Measurements from ENCODE around the gene MEDAG. TPM values are rescaled to one million over a fixed set of nuclear protein-coding genes. Genes with fewer than 3 reads are reported as not detected.

Gene MEDAG
- total RNA-seq, 1 donor from 2014 or later: not detected

- Histone ChIP-seq H3K79me2 (ENCODE audit: low read depth) (no peaks in the 10 kb centered on the region), H3K9ac (no peak overlapping the region), H3K27me3 (no peaks in the 10 kb centered on the region), H2AFZ (replicated peaks) (no peak overlapping the region), H3K27ac (no peak overlapping the region), H3K4me1 (no peaks in the 10 kb centered on the region), H3K9me3 (ENCODE audit: low read depth) (no peaks in the 10 kb centered on the region), H4K20me1 (ENCODE audit: low read depth) (no peaks in the 10 kb centered on the region), H3K36me3 (no peaks in the 10 kb centered on the region), H3K4me2 (no peak overlapping the region), H3K4me3 (no peak overlapping the region), H3F3A (ENCODE audit: low read depth) (no peaks in the 10 kb centered on the region)
- Mint-ChIP-seq H3K9me3 (peaks cover 7% of the 10 kb centered on the region), H3K36me3 (peaks cover 1% of the 10 kb centered on the region), H3K27ac (no peak overlapping the region), H3K4me3 (no peak overlapping the region), H3K27me3 (ENCODE audit: insufficient read depth, low read depth) (peaks cover 2% of the 10 kb centered on the region), H3K4me1 (peaks cover 5% of the 10 kb centered on the region)
- no peak for TF ChIP-seq EZH2phosphoT487 (IDR thresholded peaks at IDR 0.05)
- TF ChIP-seq EZH2 (IDR thresholded peaks at IDR 0.05): no peak
- TF ChIP-seq, protein P1, sequence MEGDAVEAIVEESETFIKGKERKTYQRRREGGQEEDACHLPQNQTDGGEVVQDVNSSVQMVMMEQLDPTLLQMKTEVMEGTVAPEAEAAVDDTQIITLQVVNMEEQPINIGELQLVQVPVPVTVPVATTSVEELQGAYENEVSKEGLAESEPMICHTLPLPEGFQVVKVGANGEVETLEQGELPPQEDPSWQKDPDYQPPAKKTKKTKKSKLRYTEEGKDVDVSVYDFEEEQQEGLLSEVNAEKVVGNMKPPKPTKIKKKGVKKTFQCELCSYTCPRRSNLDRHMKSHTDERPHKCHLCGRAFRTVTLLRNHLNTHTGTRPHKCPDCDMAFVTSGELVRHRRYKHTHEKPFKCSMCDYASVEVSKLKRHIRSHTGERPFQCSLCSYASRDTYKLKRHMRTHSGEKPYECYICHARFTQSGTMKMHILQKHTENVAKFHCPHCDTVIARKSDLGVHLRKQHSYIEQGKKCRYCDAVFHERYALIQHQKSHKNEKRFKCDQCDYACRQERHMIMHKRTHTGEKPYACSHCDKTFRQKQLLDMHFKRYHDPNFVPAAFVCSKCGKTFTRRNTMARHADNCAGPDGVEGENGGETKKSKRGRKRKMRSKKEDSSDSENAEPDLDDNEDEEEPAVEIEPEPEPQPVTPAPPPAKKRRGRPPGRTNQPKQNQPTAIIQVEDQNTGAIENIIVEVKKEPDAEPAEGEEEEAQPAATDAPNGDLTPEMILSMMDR (IDR thresholded peaks at IDR 0.05): no peak
- DNase-seq (ENCODE audit: low spot score): no peak
These were observed 16.8 kb upstream of the MEDAG start for GRCh38 chr13:30889196-30889690.

DNA sequence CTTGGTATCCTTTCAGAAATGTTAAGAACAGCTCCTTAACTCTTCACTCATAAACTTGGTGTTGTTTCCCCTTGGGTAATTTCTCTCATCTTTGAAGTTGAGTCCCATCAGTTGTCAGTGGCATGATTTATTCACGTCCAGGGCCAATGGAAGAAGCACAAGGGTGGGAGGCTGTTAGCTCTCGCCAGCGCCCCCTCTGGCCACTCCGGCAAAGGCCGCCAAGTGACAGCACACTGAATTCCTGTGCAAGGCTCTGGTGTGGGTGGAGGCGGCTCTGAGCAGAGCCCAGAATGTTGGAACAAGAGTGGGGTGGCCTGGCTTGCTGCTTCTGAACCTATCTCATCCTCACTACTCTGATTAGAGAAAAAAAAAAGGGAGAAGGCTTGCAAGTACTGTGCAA is 13.1 kb upstream of the MEDAG start:
- no peak overlapping the region for H2AFZ ChIP-seq (replicated peaks)

GRCh38 chr13:30895773-30896172 is 10.3 kb upstream of the MEDAG start:
- Histone ChIP-seq H3K4me3 (no peak overlapping the region), H3K36me3 (no peaks in the 10 kb centered on the region), H3K79me2 (ENCODE audit: low read depth) (no peaks in the 10 kb centered on the region), H3K27me3 (no peaks in the 10 kb centered on the region), H3F3A (ENCODE audit: low read depth) (peaks cover 8% of the 10 kb centered on the region), H3K4me2 (peak overlapping the region; percentile 2), H3K9ac (no peak overlapping the region), H4K20me1 (ENCODE audit: low read depth) (no peaks in the 10 kb centered on the region), H3K27ac (no peak overlapping the region), H2AFZ (replicated peaks) (peak overlapping the region; percentile 53), H3K9me3 (ENCODE audit: low read depth) (no peaks in the 10 kb centered on the region), H3K4me1 (peaks cover 9% of the 10 kb centered on the region)
- peak overlapping the region; percentile 86 for H3K27ac Mint-ChIP-seq
- H3K36me3 Mint-ChIP-seq: no peaks in the 10 kb centered on the region
- H3K27me3 Mint-ChIP-seq (ENCODE audit: insufficient read depth, low read depth): peaks cover 8% of the 10 kb centered on the region
- TF ChIP-seq EZH2 (IDR thresholded peaks at IDR 0.05) (no peak), EZH2phosphoT487 (IDR thresholded peaks at IDR 0.05) (no peak)
- TF ChIP-seq, protein P1 (IDR thresholded peaks at IDR 0.05): no peak
- peaks cover 2% of the 10 kb centered on the region for H3K9me3 Mint-ChIP-seq
- peaks cover 34% of the 10 kb centered on the region for H3K4me1 Mint-ChIP-seq
- H3K4me3 Mint-ChIP-seq: no peak overlapping the region
- DNase-seq (ENCODE audit: low spot score): peak; percentile 22

More for the DNA sequence above, 13.1 kb upstream of the MEDAG start:
- Mint-ChIP-seq H3K27me3 (ENCODE audit: insufficient read depth, low read depth) (no peaks in the 10 kb centered on the region), H3K36me3 (peaks cover 1% of the 10 kb centered on the region), H3K4me3 (no peak overlapping the region), H3K27ac (no peak overlapping the region), H3K4me1 (peaks cover 14% of the 10 kb centered on the region), H3K9me3 (peaks cover 2% of the 10 kb centered on the region)
- H3K4me2 ChIP-seq: no peak overlapping the region
- no peak overlapping the region for H3K9ac ChIP-seq
- no peak overlapping the region for H3K4me3 ChIP-seq
- peaks cover 8% of the 10 kb centered on the region for H3F3A ChIP-seq (ENCODE audit: low read depth)
- no peaks in the 10 kb centered on the region for H3K27me3 ChIP-seq
- peak; percentile 74 for DNase-seq (ENCODE audit: low spot score)
- H3K79me2 ChIP-seq (ENCODE audit: low read depth): no peaks in the 10 kb centered on the region
- peaks cover 9% of the 10 kb centered on the region for H3K4me1 ChIP-seq
- no peaks in the 10 kb centered on the region for H4K20me1 ChIP-seq (ENCODE audit: low read depth)
- no peaks in the 10 kb centered on the region for H3K36me3 ChIP-seq
- no peaks in the 10 kb centered on the region for H3K9me3 ChIP-seq (ENCODE audit: low read depth)
- TF ChIP-seq EZH2phosphoT487 (IDR thresholded peaks at IDR 0.05) (no peak), EZH2 (IDR thresholded peaks at IDR 0.05) (no peak)
- TF ChIP-seq, protein P1 (IDR thresholded peaks at IDR 0.05): peak; percentile 80
- no peak overlapping the region for H3K27ac ChIP-seq
